ENCODE data around the gene CST5. TPM values are rescaled to one million over a fixed set of nuclear protein-coding genes. Genes with fewer than 3 reads are reported as not detected.

CST5 gene
- total and polyA plus RNA-seq, 10 of the 15 experiments (the other 5 are each of a cell fraction or from before 2014, with no cell fraction given): not detected

GRCh38 chr20:23925789-23926525, 46.4 kb upstream of the CST5 start:
- 14% methylated on average over 6 of the region's 6 CpGs for WGBS (ENCODE audit: insufficient coverage, insufficient replicate concordance, low lambda C conversion rate, missing lambda C conversion rate)
- in situ Hi-C loops (cut with MboI) (loop anchor here (25.0 kb wide), 1 partner anchor 986 kb away; no protein-coding TSS in a partner anchor), intact Hi-C loops (cut with micrococcal nuclease; ENCODE audit: unreplicated experiment) (no loop called here)
- DNase-seq (ENCODE audit: low read depth, low spot score) (no peak), FAIRE-seq (no peak), ATAC-seq (no peak)
- no peak for TF ChIP-seq STAT3 (IDR thresholded peaks at IDR 0.05; ENCODE audit: low read depth, low read length)
- no peak for TF ChIP-seq TCF7 (IDR thresholded peaks at IDR 0.05; ENCODE audit: borderline replicate concordance)
- TF ChIP-seq CHD4 (IDR thresholded peaks at IDR 0.05): no peak
- TF ChIP-seq TCF3 (IDR thresholded peaks at IDR 0.05; ENCODE audit: borderline replicate concordance, insufficient read depth, low read depth, low read length): no peak
- TF ChIP-seq RAD21 (IDR thresholded peaks at IDR 0.05; ENCODE audit: insufficient read depth, low read depth, low read length): no peak
- no peak for TF ChIP-seq IKZF2 (IDR thresholded peaks at IDR 0.05)
- TF ChIP-seq ATF7 (IDR thresholded peaks at IDR 0.05; ENCODE audit: low read depth): no peak
- TF ChIP-seq TARDBP (IDR thresholded peaks at IDR 0.05; ENCODE audit: borderline replicate concordance): no peak
- no peak for TF ChIP-seq MYC (IDR thresholded peaks at IDR 0.05; ENCODE audit: insufficient read depth, insufficient read length, insufficient replicate concordance, low read length, severe bottlenecking)
- no peak for TF ChIP-seq HCFC1 (IDR thresholded peaks at IDR 0.05; ENCODE audit: low read length)
- TF ChIP-seq PML (IDR thresholded peaks at IDR 0.05; ENCODE audit: low read length): no peak
- no peak for TF ChIP-seq CUX1 (IDR thresholded peaks at IDR 0.05; ENCODE audit: insufficient replicate concordance, low read depth, low read length)
- no peak for TF ChIP-seq RELA (IDR thresholded peaks at IDR 0.05; ENCODE audit: borderline replicate concordance, partially characterized antibody)
- no peak for TF ChIP-seq ZNF217 (IDR thresholded peaks at IDR 0.05)
- TF ChIP-seq, protein P1, sequence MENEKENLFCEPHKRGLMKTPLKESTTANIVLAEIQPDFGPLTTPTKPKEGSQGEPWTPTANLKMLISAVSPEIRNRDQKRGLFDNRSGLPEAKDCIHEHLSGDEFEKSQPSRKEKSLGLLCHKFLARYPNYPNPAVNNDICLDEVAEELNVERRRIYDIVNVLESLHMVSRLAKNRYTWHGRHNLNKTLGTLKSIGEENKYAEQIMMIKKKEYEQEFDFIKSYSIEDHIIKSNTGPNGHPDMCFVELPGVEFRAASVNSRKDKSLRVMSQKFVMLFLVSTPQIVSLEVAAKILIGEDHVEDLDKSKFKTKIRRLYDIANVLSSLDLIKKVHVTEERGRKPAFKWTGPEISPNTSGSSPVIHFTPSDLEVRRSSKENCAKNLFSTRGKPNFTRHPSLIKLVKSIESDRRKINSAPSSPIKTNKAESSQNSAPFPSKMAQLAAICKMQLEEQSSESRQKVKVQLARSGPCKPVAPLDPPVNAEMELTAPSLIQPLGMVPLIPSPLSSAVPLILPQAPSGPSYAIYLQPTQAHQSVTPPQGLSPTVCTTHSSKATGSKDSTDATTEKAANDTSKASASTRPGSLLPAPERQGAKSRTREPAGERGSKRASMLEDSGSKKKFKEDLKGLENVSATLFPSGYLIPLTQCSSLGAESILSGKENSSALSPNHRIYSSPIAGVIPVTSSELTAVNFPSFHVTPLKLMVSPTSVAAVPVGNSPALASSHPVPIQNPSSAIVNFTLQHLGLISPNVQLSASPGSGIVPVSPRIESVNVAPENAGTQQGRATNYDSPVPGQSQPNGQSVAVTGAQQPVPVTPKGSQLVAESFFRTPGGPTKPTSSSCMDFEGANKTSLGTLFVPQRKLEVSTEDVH (IDR thresholded peaks at IDR 0.05; ENCODE audit: low read depth, partially characterized antibody): no peak
- TF ChIP-seq CEBPB (IDR thresholded peaks at IDR 0.05; ENCODE audit: borderline replicate concordance in 1 of 2, low read depth in 2 of 2, low read length in 2 of 2): no peak
- Histone ChIP-seq H3K4me2 (ENCODE audit: control insufficient read depth, insufficient read depth) (no peak overlapping the region), H3K27ac (ENCODE audit: control insufficient read depth, insufficient read depth) (no peak overlapping the region), H4K20me1 (ENCODE audit: control insufficient read depth, insufficient read depth) (no peaks in the 10 kb centered on the region), H3K36me3 (ENCODE audit: control insufficient read depth in 2 of 2, insufficient read depth in 2 of 2, low read length in 1 of 2) (no peaks in the 10 kb centered on the region), H3K79me2 (ENCODE audit: control insufficient read depth, insufficient read depth, low read length) (no peaks in the 10 kb centered on the region), H2AFZ (ENCODE audit: control insufficient read depth, low read depth, low read length) (no peak overlapping the region), H3K9ac (ENCODE audit: control insufficient read depth, insufficient read depth, low read length) (no peak overlapping the region), H3K27me3 (replicated peaks in 1 of 2; ENCODE audit: control insufficient read depth in 2 of 2, insufficient read depth in 2 of 2, low read length in 1 of 2) (no peaks in the 10 kb centered on the region; a peak in 1 of 4 replicates), H3K4me3 (no peak overlapping the region), H3K9me3 (replicated peaks; ENCODE audit: control insufficient read depth, insufficient read depth, low read length) (no peaks in the 10 kb centered on the region), H3K4me1 (ENCODE audit: control insufficient read depth, insufficient read depth, low read length) (no peaks in the 10 kb centered on the region)
- BruUV-seq (replicated peaks): no TSS peak
- ChIA-PET RAD21 (ENCODE audit: unreplicated experiment) (no interaction called here), CTCF (no interaction called here), POLR2A (no interaction called here), SMC1A (ENCODE audit: uncharacterized antibody, unreplicated experiment) (no interaction called here)
